ENCODE data around the gene NEK3.
"Not testable (repeated sequence)": the region's sequence is repeated elsewhere in the genome, so short reads cannot be mapped to it uniquely, and the experiment has no call there.

Gene NEK3

GRCh38 chr13:52118095-52118494 lies 41.3 kb downstream of the NEK3 start:
- no peak for DNase-seq (ENCODE audit: low spot score)

- no peak for DNase-seq (ENCODE audit: low spot score)
These were observed 46.8 kb downstream of the NEK3 start for GRCh38 chr13:52112591-52112990.

- DNase-seq (ENCODE audit: low spot score): no peak
These were observed 50.2 kb downstream of the NEK3 start for GRCh38 chr13:52109116-52109670.

GRCh38 chr13:52105841-52106240 lies 53.6 kb downstream of the NEK3 start:
- no peak for DNase-seq (ENCODE audit: low spot score)

- DNase-seq (ENCODE audit: low spot score): no peak
These were observed 54.8 kb downstream of the NEK3 start for GRCh38 chr13:52104624-52105023.

DNA sequence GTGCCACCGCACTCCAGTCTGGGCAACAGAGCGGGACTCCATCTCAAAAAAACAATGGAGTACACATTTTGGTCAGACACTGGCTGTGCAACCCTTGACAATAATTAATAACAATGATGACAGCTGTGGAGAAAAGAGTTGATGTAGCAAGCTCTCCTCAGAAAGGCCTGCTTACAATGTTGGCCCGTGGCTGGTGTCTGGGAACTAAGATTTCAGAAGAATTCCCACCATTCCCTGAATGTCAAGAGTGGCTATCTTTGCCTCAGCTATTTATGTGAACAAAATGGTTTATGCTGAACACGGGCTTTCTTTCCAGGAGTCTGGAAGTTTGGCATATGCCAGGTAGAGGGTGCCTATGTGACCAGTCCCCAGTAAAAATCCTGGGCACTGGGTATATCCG lies 56.0 kb downstream of the NEK3 start:
- no peak for DNase-seq (ENCODE audit: low spot score)

DNA sequence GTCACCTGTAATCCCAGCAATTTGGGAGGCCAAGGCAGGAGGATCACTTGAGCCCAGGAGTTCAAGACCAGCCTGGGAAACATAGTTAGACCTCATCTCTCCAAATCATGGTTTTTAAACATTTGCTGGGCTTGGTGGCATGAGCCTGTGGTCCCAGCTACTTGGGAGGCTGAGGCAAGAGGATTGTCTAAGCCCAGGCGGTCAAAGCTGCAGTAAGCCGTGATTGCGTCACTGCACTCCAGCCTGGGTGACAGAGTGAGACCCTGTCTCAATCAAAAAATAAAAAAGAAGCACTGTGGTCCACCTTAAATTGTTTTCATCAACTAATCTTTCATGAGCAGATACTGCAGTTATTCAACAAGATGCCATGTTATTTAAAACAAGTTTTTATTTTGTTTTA lies 57.0 kb downstream of the NEK3 start:
- not testable (repeated sequence) for DNase-seq (ENCODE audit: low spot score)

DNA sequence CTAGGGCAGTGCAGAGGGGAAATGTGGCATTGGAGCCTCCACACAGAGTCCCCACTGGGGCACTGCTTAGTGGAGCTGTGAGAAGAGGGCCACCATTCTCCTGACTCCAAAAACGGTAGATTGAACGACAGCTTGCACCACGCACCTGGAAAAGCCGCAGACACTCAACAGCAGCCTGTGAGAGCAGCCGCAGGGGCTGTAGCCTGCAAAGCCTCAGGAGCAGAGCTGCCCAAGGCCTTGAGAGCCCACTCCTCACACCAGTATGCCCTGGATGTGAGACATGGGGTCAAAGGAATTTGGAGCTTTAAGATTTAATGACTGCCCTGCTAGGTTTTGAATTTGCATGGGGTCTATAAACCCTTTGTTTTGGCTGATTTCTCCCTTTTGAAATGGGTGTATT lies 62.2 kb downstream of the NEK3 start:
- no peak for DNase-seq (ENCODE audit: low spot score)

DNA sequence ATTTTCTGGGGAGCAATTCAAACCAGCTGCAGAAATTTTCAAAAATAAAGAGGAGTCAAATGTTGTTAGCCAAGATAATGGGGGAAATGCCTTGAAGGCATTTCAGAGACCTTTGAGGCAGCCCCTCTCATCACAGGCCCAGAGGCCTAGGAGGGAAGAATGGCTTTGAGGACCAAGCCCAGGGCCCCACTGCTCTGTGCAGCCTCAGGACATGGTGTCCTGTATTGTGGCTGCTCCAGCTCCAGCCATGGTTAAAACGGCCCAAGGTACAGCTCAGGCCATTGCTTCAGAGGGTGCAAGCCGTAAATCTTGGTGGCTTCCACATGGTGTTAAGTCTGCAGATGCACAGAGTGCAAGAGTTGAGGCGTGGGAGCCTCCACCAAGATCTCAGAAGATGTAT lies 62.6 kb downstream of the NEK3 start:
- no peak for DNase-seq (ENCODE audit: low spot score)

DNA sequence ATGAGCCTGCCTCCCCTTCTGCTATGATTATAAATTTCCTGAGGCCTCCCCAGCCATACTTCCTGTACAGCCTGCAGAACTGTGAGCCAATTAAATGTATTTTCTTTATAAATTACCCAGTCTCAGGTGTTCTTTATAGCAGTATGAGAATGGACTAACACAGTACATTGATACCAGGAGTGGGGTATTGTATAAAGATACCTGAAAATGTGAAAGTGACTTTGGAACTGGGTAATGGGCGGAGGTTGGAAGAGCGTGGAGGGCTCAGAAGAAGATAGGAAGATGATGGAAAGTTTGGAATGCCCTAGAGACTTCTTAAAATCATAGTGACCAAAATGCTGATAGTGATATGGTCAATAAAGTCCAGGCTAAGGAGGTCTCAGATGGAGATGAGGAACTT lies 63.3 kb downstream of the NEK3 start:
- DNase-seq (ENCODE audit: low spot score): no peak

- no peak for DNase-seq (ENCODE audit: low spot score)
These were observed 67.3 kb downstream of the NEK3 start for GRCh38 chr13:52092087-52092486.

GRCh38 chr13:52091473-52091872 lies 67.9 kb downstream of the NEK3 start:
- no peak for DNase-seq (ENCODE audit: low spot score)

DNA sequence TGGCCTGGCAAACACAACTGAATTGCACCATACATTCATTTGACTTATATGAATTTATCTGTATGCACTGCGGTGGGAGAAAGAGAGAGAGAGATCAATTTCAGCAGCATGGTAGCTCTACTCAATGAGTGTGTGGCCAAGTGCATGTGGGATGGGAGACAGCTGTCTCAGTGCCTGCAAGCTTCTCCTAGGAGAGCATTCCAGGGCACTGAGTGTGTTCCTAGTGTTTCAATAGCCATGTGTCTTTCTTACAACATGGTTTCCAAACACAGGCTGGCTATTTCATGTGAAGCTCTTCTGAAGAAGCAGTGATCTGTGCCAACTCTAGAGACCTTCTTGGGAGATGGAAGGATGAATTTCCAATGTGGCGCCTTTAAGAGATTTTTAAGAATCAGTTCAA lies 74.0 kb downstream of the NEK3 start:
- DNase-seq (ENCODE audit: low spot score): no peak

DNA sequence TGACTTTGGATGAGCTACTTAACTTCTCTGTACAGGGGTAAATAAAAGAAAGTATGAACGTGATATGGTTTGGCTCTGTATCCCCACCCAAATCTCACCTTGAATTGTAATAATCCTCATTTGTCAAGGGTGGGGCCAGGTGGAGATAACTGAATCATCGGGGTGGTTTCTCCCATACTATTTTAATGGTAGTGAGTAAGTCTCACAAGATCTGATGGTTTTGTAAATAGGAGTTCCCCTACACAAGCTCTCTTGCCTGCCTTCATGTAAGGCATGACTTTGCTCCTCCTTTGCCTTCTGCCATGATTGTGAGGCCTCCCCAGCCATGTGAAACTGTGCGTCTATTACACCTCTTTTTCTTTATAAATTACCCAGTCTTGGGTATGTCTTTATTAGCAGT lies 74.4 kb downstream of the NEK3 start:
- not testable (repeated sequence) for DNase-seq (ENCODE audit: low spot score)
